GM12878 (cell line): ENCODE data around the gene IDH3B.

Experiments
- MYB ChIP-seq: fragments of 150-350 bp; IDR thresholded peaks from 2 replicates; pipeline ENCODE4 v1.6.1; 2014; ENCODE audit warnings: mild to moderate bottlenecking, low read depth, low read length, borderline replicate concordance
- NFIC ChIP-seq: IDR thresholded peaks from 2 replicates; pipeline ENCODE4 v1.6.1; 2012; ENCODE audit warnings: low read depth, mild to moderate bottlenecking, inconsistent platforms, low read length, moderate library complexity
- RAD21 ChIP-seq: IDR thresholded peaks from 2 replicates; pipeline ENCODE4 v1.6.1; 2011; ENCODE audit warnings: mild to moderate bottlenecking, low read depth, low read length, moderate library complexity; ENCODE audit not compliant: insufficient read depth
- SIN3A ChIP-seq: IDR thresholded peaks from 2 replicates; pipeline ENCODE4 v1.6.1; 2012; ENCODE audit warnings: low read depth, low read length, improper control_type of control experiment
- TF ChIP-seq, protein P1 (sequence below), 3 experiments: IDR thresholded peaks in 2 of 3; conservative IDR thresholded peaks in 1 of 3; 2 replicates each; pipeline ENCODE4 v1.5.1; 2011; ENCODE audit warnings: low read depth in 3 of 3, low read length in 3 of 3, mild to moderate bottlenecking in 3 of 3, control low read depth in 2 of 3, moderate library complexity in 2 of 3, inconsistent platforms in 1 of 3, mixed read lengths in 1 of 3; ENCODE audit not compliant: control insufficient read depth in 2 of 3, insufficient read depth in 1 of 3; ENCODE audit errors: extremely low read depth in 1 of 3
- TF ChIP-seq, protein P2 (sequence below): fragments of 450-650 bp; IDR thresholded peaks from 2 replicates; pipeline ENCODE4 v1.6.1; 2014; ENCODE audit warnings: mild to moderate bottlenecking
- TF ChIP-seq, protein P3 (sequence below): fragments of 450-650 bp; IDR thresholded peaks from 2 replicates; pipeline ENCODE4 v1.6.1; 2017; ENCODE audit warnings: mild to moderate bottlenecking

DNA sequence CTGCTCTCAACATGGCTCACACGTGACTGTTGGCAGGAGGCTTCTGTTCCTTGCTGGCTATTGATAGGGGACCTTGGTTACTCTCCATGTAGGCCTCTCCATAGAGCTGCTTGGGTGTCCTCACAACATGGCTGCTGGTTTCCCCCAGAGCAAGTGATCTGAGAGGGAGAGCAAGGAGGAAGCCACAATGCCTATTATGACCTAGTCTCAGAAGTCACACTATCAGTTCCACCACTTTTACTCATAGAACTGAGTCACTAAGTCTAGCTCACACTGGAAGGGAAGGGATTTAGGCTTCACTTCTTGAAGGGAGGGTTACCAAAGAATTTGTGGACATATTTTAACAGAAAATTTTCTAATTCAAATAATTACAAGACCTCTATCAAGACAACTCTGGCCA, 20.3 kb downstream of the IDH3B start:
- TF ChIP-seq, protein P1, sequence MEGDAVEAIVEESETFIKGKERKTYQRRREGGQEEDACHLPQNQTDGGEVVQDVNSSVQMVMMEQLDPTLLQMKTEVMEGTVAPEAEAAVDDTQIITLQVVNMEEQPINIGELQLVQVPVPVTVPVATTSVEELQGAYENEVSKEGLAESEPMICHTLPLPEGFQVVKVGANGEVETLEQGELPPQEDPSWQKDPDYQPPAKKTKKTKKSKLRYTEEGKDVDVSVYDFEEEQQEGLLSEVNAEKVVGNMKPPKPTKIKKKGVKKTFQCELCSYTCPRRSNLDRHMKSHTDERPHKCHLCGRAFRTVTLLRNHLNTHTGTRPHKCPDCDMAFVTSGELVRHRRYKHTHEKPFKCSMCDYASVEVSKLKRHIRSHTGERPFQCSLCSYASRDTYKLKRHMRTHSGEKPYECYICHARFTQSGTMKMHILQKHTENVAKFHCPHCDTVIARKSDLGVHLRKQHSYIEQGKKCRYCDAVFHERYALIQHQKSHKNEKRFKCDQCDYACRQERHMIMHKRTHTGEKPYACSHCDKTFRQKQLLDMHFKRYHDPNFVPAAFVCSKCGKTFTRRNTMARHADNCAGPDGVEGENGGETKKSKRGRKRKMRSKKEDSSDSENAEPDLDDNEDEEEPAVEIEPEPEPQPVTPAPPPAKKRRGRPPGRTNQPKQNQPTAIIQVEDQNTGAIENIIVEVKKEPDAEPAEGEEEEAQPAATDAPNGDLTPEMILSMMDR (IDR thresholded peaks at IDR 0.05 in 2 of 3, conservative IDR thresholded peaks at IDR 0.05 in 1 of 3; ENCODE audit: control insufficient read depth in 2 of 3, extremely low read depth in 1 of 3, insufficient read depth in 1 of 3, low read depth in 3 of 3, low read length in 3 of 3), result no peak
- TF ChIP-seq RAD21 (no peak), MYB (no peak), NFIC (no peak), SIN3A (no peak)
- TF ChIP-seq, protein P2, sequence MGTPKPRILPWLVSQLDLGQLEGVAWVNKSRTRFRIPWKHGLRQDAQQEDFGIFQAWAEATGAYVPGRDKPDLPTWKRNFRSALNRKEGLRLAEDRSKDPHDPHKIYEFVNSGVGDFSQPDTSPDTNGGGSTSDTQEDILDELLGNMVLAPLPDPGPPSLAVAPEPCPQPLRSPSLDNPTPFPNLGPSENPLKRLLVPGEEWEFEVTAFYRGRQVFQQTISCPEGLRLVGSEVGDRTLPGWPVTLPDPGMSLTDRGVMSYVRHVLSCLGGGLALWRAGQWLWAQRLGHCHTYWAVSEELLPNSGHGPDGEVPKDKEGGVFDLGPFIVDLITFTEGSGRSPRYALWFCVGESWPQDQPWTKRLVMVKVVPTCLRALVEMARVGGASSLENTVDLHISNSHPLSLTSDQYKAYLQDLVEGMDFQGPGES, result no peak
- TF ChIP-seq, protein P3, sequence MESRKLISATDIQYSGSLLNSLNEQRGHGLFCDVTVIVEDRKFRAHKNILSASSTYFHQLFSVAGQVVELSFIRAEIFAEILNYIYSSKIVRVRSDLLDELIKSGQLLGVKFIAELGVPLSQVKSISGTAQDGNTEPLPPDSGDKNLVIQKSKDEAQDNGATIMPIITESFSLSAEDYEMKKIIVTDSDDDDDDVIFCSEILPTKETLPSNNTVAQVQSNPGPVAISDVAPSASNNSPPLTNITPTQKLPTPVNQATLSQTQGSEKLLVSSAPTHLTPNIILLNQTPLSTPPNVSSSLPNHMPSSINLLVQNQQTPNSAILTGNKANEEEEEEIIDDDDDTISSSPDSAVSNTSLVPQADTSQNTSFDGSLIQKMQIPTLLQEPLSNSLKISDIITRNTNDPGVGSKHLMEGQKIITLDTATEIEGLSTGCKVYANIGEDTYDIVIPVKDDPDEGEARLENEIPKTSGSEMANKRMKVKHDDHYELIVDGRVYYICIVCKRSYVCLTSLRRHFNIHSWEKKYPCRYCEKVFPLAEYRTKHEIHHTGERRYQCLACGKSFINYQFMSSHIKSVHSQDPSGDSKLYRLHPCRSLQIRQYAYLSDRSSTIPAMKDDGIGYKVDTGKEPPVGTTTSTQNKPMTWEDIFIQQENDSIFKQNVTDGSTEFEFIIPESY, result no peak
